ENCODE measurements around the gene TRIM52.

Gene TRIM52

GRCh38 chr5:181224390-181225229, 36.3 kb downstream of the TRIM52 start:
- Histone ChIP-seq H3K9me2 (ENCODE audit: low read depth, low read length) (no peaks in the 10 kb centered on the region), H2AFZ (ENCODE audit: low read length) (no peak overlapping the region), H3K9me3 (ENCODE audit: low read length) (no peaks in the 10 kb centered on the region), H3K4me1 (ENCODE audit: insufficient read depth, low read length, severe bottlenecking) (peaks cover 43% of the 10 kb centered on the region), H4K20me1 (ENCODE audit: insufficient read depth, low read length) (no peaks in the 10 kb centered on the region), H3F3A (ENCODE audit: insufficient read depth, low read length) (0 out of 2 replicates have a peak, but pooled peaks cover 6% of the 10 kb centered on the region), H3K79me2 (ENCODE audit: insufficient read depth, low read length) (no peaks in the 10 kb centered on the region), H3K4me2 (ENCODE audit: low read length) (peak overlapping the region; percentile 96), H3K9ac (ENCODE audit: low read length) (peak overlapping the region; percentile 75), H3K4me3 (ENCODE audit: low read depth, low read length, poor library complexity, severe bottlenecking) (peak overlapping the region; percentile 67), H3K27me3 (ENCODE audit: insufficient read depth, low read length) (no peaks in the 10 kb centered on the region), H3K36me3 (ENCODE audit: insufficient read depth, low read length) (peaks cover 23% of the 10 kb centered on the region), H3K27ac (ENCODE audit: low read depth, low read length, poor library complexity, severe bottlenecking) (peak overlapping the region; percentile 96)
- no peak for TF ChIP-seq EZH2 (IDR thresholded peaks at IDR 0.05; ENCODE audit: borderline replicate concordance, low read length)
- TF ChIP-seq CTCF (IDR thresholded peaks at IDR 0.05; ENCODE audit: low read length) = no peak

- Histone ChIP-seq H3K9ac (ENCODE audit: low read length) (peak overlapping the region; percentile 75), H3K4me1 (ENCODE audit: insufficient read depth, low read length, severe bottlenecking) (peaks cover 39% of the 10 kb centered on the region), H3K4me3 (ENCODE audit: low read depth, low read length, poor library complexity, severe bottlenecking) (peak overlapping the region; percentile 67), H4K20me1 (ENCODE audit: insufficient read depth, low read length) (no peaks in the 10 kb centered on the region), H3K79me2 (ENCODE audit: insufficient read depth, low read length) (no peaks in the 10 kb centered on the region), H3K27me3 (ENCODE audit: insufficient read depth, low read length) (no peaks in the 10 kb centered on the region), H3K9me3 (ENCODE audit: low read length) (no peaks in the 10 kb centered on the region), H3K27ac (ENCODE audit: low read depth, low read length, poor library complexity, severe bottlenecking) (peak overlapping the region; percentile 96), H2AFZ (ENCODE audit: low read length) (no peak overlapping the region), H3K9me2 (ENCODE audit: low read depth, low read length) (no peaks in the 10 kb centered on the region), H3F3A (ENCODE audit: insufficient read depth, low read length) (0 out of 2 replicates have a peak, but pooled peaks cover 6% of the 10 kb centered on the region), H3K4me2 (ENCODE audit: low read length) (peak overlapping the region; percentile 96), H3K36me3 (ENCODE audit: insufficient read depth, low read length) (peaks cover 16% of the 10 kb centered on the region)
- TF ChIP-seq EZH2 (IDR thresholded peaks at IDR 0.05; ENCODE audit: borderline replicate concordance, low read length) = no peak
- no peak for TF ChIP-seq CTCF (IDR thresholded peaks at IDR 0.05; ENCODE audit: low read length)
Observed at GRCh38 chr5:181223729-181224389, 37.1 kb downstream of the TRIM52 start.

- H3K4me2 ChIP-seq (ENCODE audit: low read length) = peak within 1 kb of the TSS; percentile 96
- H3K9ac ChIP-seq (ENCODE audit: low read length) = peak within 1 kb of the TSS; percentile 82
- H3K9me2 ChIP-seq (ENCODE audit: low read depth, low read length) = no peaks in the 10 kb centered on the region
- 0 out of 2 replicates have a peak, but pooled peaks cover 6% of the 10 kb centered on the region for H3F3A ChIP-seq (ENCODE audit: insufficient read depth, low read length)
- peak within 1 kb of the TSS; percentile 67 for H3K4me3 ChIP-seq (ENCODE audit: low read depth, low read length, poor library complexity, severe bottlenecking)
- H3K9me3 ChIP-seq (ENCODE audit: low read length) = no peaks in the 10 kb centered on the region
- H3K27ac ChIP-seq (ENCODE audit: low read depth, low read length, poor library complexity, severe bottlenecking) = peak within 1 kb of the TSS; percentile 96
- TF ChIP-seq CTCF (IDR thresholded peaks at IDR 0.05; ENCODE audit: low read length) = no peak
- no peak for TF ChIP-seq EZH2 (IDR thresholded peaks at IDR 0.05; ENCODE audit: borderline replicate concordance, low read length)
- no peaks in the 10 kb centered on the region for H4K20me1 ChIP-seq (ENCODE audit: insufficient read depth, low read length)
- H3K36me3 ChIP-seq (ENCODE audit: insufficient read depth, low read length) = peaks cover 16% of the 10 kb centered on the region
- no peaks in the 10 kb centered on the region for H3K79me2 ChIP-seq (ENCODE audit: insufficient read depth, low read length)
- peaks cover 39% of the 10 kb centered on the region for H3K4me1 ChIP-seq (ENCODE audit: insufficient read depth, low read length, severe bottlenecking)
- H3K27me3 ChIP-seq (ENCODE audit: insufficient read depth, low read length) = no peaks in the 10 kb centered on the region
- H2AFZ ChIP-seq (ENCODE audit: low read length) = no peak within 1 kb of the TSS
Observed at GRCh38 chr5:181223058-181223728, 37.8 kb downstream of the TRIM52 start, which contains the start of gene TRIM41. TSS of gene TRIM41 (plus strand) at chr5:181223281. CDS start at chr5:181224000, 719 bp downstream.

All from OCI-LY1 (cell line).